Spleen (tissue), 7 donors: Measurements from ENCODE around the gene ELP5.

Source experiments
- POLR2A ChIP-seq, 3 donors: fragments of 450-650 bp; IDR thresholded peaks; one replicate each; pipeline ENCODE4 v1.5.1; 2017; ENCODE audit warnings: antibody characterized with exemption in 3 of 3, mild to moderate bottlenecking in 1 of 3
- TF ChIP-seq, protein P1 (sequence below), 11 experiments: fragments of 200-600 bp in 7 of 11; fragments of 450-650 bp in 4 of 11; sonication (generic) in 4 of 11; IDR thresholded peaks in 8 of 11; conservative IDR thresholded peaks in 3 of 11; 1 replicate in 7 of 11; 2 replicates in 4 of 11; pipeline versions ENCODE4 v1.4.0 to v1.8.0; 2016 to 2021; ENCODE audit warnings: antibody characterized with exemption in 11 of 11, inconsistent platforms in 4 of 11, mild to moderate bottlenecking in 1 of 11
- donor health status: DM: no; HTN: no; CAD: no; lungs with moderate emphysema.
- donor health status: DM: no; HTN: no; CAD: no.
- donor health status: DM: no; HTN: no; CAD: no.

- TF ChIP-seq POLR2A (IDR thresholded peaks at IDR 0.05), result no peak
- TF ChIP-seq, protein P1, sequence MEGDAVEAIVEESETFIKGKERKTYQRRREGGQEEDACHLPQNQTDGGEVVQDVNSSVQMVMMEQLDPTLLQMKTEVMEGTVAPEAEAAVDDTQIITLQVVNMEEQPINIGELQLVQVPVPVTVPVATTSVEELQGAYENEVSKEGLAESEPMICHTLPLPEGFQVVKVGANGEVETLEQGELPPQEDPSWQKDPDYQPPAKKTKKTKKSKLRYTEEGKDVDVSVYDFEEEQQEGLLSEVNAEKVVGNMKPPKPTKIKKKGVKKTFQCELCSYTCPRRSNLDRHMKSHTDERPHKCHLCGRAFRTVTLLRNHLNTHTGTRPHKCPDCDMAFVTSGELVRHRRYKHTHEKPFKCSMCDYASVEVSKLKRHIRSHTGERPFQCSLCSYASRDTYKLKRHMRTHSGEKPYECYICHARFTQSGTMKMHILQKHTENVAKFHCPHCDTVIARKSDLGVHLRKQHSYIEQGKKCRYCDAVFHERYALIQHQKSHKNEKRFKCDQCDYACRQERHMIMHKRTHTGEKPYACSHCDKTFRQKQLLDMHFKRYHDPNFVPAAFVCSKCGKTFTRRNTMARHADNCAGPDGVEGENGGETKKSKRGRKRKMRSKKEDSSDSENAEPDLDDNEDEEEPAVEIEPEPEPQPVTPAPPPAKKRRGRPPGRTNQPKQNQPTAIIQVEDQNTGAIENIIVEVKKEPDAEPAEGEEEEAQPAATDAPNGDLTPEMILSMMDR (IDR thresholded peaks at IDR 0.05 in 8 of 11, conservative IDR thresholded peaks at IDR 0.05 in 3 of 11), result no peak
These were observed 32.7 kb upstream of the ELP5 start for GRCh38 chr17:7219229-7219811.
